Measurements from ENCODE around the gene PAFAH1B2.

The PAFAH1B2 gene

DNA sequence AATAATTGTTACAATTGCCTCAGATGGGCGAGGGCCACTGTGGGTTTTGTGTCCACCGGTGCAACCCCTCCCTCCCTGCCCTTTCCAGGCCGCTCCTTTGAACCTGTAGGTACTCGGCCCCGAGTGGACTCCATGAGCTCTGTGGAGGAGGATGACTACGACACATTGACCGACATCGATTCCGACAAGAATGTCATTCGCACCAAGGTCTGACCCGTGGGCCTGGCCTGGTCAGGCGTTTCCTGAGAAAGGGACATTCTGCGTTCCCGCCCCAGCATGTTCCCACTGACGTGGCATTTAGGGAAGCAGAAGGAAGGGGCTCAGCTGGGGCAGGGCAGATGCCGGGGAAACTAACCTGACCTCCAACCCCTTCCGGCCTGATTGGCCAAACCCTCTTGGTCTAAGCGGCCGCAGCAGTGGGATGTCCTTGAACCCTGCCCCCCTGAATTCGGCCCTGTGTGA is 44.6 kb downstream of the PAFAH1B2 start:
- DNase-seq (ENCODE audit: low spot score), result no peak

DNA sequence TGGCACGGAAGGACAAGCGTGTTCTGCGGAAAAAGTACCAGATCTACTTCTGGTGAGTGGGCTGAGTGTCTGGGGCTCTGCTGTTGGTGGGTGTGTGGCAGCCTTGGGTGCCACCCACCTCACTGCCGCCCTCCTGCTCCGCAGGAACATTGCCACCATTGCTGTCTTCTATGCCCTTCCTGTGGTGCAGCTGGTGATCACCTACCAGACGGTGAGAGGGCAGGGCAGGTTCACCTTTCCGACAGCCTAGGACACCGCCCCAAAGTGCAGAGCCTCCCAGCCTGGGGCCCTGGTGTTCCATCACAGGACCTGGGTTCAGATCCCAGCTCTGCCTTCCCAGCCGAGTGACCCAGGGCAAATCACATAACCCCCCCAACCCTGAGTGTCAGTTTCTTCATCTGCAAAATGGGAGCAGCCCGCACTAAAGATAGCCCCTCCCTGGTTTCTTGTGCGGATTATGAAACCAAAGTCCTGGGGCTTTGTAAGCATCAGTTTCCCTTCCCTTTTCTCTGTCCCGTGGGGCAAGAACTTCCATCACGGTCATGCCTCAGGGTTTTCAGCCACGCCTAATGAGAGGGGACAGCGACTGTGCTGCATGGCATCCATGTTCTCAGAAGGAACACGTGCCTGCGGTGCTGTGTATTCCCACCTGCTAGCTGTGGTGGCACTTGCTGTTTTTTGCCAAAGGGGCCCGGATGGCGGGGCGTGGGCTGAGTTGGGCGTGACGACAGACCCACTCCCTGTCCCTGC is 45.3 kb downstream of the PAFAH1B2 start:
- DNase-seq (ENCODE audit: low spot score), result peak; percentile 20

DNA sequence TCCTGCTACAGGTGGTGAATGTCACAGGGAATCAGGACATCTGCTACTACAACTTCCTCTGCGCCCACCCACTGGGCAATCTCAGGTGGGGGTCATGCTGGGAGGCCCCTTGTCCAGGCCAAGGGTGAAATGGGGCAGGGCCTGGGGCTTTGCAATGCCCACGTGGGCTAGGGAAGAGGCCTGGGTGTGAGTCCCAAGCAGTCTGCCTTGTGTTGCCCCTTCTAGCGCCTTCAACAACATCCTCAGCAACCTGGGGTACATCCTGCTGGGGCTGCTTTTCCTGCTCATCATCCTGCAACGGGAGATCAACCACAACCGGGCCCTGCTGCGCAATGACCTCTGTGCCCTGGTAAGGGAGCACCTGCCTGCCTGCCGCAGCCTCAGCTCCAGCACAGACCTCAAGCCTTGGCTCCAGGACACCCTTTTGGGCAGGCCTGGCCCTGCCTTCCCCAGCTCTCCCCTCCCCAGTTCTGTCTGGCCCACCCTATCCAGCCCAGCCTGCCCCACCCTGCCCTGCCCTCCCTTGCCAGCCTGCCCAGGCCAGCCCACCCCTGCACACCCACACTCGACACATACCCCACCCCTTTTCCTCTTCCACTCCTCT is 46.0 kb downstream of the PAFAH1B2 start:
- no peak for DNase-seq (ENCODE audit: low spot score)

DNA sequence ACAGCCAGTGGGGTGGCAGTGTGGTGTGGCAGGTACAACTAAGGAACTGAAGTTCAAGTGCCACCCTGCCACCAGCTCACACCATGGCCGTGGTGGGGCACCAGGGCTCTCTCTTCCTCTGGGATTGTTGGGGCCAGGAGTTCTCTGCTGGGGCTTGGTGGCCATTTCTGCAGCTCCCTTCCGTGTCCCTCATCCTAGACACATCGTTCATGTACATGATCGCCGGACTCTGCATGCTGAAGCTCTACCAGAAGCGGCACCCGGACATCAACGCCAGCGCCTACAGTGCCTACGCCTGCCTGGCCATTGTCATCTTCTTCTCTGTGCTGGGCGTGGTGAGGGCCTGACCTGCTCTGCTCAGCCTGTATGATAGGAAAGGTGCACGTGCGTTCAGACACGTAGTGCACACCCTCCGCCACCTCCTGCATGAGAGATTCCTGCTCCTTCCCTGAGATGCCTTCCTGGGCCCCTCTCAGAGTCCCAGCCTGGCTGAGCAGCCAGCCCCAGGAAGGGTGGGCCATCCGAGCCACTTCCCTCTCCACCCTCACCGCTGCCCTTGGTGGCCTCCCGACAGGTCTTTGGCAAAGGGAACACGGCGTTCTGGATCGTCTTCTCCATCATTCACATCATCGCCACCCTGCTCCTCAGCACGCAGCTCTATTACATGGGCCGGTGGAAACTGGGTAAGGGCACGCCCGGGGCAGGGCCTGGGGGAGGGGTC is 47.8 kb downstream of the PAFAH1B2 start:
- DNase-seq (ENCODE audit: low spot score), result no peak

DNA sequence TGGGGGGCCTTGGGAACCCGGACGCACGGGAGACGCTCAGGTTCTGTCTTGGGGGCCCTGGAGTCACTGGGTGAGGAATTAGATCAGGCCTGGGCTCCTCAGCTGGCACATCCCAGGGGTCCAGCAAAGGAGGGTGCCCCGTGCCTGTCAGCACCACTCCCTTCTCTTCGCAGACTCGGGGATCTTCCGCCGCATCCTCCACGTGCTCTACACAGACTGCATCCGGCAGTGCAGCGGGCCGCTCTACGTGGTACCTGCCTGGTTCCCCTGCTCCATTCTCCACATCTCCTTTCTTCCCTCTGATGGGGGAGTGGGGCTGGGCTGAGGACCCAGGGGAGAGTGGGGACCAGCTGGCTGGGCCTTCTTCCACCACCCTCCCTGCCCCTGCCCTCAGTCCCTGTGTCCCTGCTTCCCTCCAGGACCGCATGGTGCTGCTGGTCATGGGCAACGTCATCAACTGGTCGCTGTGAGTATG is 48.4 kb downstream of the PAFAH1B2 start:
- DNase-seq (ENCODE audit: low spot score), result no peak

DNA sequence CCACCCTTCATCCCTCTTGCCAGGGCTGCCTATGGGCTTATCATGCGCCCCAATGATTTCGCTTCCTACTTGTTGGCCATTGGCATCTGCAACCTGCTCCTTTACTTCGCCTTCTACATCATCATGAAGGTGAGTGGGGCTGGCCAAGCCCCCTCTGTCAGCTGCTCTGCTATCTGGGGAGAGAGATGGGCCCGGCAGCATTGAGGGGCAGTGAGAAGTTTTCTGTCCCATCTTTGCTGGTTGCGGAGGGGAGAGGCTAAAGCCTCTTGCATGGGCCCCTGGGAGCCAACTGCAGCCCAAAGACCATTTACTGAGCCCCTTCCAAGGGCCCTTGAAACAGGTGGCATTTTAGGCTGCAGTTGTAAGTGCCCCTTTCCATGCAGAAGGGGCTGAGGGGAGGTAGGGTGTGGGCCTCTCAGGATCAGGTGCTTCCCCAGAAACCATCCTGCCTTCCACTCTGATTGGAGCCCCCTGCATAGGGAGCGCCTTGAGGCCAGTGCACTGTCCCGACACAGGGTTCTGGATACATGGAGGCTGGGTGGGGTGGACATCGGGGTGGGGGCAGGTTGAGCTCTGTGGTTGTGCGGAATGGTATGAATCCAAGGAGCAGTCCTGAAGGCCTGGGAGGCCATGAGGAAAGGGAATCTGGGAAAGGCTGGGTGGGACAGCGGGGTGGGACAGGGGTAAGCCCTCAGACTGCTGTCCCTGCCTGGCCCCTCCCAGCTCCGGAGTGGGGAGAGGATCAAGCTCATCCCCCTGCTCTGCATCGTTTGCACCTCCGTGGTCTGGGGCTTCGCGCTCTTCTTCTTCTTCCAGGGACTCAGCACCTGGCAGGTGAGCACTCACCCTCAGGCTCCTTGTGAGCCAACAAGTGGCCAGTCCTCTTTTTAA is 49.3 kb downstream of the PAFAH1B2 start:
- no peak for DNase-seq (ENCODE audit: low spot score)

DNA sequence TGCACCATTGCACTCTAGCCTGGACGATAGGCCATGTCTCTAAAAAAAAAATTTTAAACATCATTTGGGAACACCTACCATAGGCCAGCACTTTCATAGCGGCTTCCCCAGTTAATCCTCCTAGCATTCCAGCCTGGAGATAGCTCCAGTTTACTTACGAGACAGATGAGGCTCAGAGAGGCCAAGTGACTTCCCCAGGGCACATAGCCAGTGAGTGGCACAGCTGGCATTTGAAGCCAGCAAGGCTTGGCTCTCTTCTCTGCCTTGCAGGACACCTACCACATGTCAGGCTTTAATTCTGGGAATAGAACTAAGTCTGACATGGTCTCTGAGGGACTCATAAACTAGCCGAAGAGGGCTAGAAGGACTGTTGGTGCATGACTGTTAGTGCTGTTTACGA is 50.2 kb downstream of the PAFAH1B2 start:
- DNase-seq (ENCODE audit: low spot score), result no peak

DNA sequence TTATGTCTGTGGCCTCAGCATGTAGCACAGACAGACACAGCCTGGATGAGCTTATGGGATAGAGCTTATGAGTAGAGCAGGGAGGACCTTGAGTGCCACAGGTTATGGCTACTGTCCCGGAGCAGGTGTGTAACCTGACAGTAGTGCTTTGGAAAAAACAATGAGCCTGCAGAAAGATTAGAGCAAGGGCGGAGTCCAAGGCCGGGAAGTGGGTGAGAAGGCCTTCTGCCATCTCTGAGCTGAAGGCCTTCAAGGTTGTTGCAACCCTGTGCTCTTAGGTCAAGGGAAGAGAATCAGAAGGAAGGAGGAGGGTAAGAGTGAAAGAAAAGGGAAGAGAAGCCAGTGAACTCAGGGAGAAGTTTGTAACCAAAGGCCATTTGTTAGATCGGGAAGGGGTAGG is 51.2 kb downstream of the PAFAH1B2 start:
- DNase-seq (ENCODE audit: low spot score), result no peak

DNA sequence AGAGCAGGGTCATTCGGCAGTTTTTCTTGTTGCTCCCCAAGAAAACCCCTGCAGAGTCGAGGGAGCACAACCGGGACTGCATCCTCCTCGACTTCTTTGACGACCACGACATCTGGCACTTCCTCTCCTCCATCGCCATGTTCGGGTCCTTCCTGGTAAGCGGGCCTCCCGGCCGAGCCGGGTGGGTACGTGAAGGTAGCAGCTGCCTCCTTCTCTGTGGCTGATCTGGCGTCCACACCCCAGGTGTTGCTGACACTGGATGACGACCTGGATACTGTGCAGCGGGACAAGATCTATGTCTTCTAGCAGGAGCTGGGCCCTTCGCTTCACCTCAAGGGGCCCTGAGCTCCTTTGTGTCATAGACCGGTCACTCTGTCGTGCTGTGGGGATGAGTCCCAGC is 51.7 kb downstream of the PAFAH1B2 start:
- DNase-seq (ENCODE audit: low spot score), result no peak

DNA sequence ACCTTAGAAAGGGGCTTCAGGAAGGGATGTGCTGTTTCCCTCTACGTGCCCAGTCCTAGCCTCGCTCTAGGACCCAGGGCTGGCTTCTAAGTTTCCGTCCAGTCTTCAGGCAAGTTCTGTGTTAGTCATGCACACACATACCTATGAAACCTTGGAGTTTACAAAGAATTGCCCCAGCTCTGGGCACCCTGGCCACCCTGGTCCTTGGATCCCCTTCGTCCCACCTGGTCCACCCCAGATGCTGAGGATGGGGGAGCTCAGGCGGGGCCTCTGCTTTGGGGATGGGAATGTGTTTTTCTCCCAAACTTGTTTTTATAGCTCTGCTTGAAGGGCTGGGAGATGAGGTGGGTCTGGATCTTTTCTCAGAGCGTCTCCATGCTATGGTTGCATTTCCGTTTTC is 52.9 kb downstream of the PAFAH1B2 start:
- DNase-seq (ENCODE audit: low spot score), result no peak

DNA sequence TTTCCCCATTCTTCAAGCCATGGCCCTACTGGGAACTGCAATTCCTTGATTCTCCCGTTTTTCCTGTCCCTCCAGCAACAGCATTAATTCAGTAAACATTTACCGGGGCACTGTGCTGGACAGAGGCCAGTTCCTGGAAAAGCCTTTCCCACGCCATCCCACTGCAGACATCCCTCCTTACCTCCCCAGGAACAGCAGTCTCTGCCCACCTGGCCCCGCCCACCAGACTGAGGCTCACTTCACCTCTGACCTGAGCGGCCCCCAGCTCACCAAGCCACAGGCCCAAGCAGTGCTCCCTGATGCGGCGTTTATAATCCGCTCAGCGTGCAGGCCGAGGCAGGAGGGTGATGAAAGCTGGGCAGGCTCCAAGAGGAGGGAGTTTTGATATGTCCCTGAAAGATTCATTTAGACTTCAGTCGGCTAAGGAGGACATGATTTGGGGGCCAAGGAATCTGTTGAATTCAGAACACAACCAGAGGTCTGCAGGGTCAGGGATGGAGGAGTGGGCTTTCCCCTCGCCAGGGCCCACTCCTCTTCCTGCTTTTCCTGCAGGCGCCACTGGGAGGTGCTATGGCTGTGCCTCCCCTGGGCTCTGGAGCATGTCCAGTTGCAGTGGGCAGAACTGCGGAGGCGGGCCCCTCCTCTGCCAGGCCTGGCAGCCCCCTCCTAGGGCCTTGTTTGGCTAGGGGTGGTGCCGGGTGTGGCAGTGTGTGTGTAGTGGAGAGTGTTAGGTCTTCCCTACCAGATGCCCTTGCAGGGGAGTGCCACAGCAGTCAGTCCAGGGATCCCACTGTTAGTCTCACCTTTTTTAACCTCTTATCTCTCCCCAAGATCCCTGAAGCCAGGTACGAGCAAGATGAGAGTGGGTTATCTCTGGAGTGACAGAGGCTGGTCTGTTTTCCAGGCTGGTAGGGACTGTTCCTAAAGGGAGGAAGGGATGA is 53.7 kb downstream of the PAFAH1B2 start:
- no peak for DNase-seq (ENCODE audit: low spot score)

DNA sequence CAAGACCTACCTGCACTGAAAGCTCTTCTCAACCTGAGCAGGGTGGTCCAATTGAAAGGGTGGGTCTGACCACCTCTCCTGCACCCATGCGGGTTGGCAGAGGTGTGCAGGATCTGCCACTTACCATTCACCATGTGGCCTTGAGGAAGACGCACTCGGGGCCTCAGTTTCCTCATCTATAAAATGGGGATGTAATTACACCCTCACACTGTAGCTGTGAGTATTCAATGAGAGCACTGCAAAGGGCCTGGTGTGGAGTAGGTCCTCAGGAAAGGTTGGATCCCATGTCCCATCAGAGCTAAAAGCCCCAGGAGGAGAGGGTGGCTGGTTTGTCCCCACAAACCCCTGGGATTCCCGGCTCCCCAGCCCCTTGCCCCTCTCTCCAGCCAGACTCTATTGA is 54.5 kb downstream of the PAFAH1B2 start:
- no peak for DNase-seq (ENCODE audit: low spot score)

DNA sequence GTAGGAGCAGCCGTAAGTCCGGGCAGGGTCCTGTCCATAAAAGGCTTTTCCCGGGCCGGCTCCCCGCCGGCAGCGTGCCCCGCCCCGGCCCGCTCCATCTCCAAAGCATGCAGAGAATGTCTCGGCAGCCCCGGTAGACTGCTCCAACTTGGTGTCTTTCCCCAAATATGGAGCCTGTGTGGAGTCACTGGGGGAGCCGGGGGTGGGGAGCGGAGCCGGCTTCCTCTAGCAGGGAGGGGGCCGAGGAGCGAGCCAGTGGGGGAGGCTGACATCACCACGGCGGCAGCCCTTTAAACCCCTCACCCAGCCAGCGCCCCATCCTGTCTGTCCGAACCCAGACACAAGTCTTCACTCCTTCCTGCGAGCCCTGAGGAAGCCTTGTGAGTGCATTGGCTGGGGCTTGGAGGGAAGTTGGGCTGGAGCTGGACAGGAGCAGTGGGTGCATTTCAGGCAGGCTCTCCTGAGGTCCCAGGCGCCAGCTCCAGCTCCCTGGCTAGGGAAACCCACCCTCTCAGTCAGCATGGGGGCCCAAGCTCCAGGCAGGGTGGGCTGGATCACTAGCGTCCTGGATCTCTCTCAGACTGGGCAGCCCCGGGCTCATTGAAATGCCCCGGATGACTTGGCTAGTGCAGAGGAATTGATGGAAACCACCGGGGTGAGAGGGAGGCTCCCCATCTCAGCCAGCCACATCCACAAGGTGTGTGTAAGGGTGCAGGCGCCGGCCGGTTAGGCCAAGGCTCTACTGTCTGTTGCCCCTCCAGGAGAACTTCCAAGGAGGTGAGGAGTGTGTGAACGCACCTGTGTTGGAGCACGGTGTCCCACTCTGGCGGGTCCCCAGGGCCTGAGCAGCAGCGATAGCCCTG is 55.2 kb downstream of the PAFAH1B2 start, which contains the start of gene TAGLN:
TSS of gene TAGLN (plus strand) at position 318 of the 863 bp plus-strand sequence. CDS start 3,644 bp downstream, outside the sequence.
- no peak for DNase-seq (ENCODE audit: low spot score)

DNA sequence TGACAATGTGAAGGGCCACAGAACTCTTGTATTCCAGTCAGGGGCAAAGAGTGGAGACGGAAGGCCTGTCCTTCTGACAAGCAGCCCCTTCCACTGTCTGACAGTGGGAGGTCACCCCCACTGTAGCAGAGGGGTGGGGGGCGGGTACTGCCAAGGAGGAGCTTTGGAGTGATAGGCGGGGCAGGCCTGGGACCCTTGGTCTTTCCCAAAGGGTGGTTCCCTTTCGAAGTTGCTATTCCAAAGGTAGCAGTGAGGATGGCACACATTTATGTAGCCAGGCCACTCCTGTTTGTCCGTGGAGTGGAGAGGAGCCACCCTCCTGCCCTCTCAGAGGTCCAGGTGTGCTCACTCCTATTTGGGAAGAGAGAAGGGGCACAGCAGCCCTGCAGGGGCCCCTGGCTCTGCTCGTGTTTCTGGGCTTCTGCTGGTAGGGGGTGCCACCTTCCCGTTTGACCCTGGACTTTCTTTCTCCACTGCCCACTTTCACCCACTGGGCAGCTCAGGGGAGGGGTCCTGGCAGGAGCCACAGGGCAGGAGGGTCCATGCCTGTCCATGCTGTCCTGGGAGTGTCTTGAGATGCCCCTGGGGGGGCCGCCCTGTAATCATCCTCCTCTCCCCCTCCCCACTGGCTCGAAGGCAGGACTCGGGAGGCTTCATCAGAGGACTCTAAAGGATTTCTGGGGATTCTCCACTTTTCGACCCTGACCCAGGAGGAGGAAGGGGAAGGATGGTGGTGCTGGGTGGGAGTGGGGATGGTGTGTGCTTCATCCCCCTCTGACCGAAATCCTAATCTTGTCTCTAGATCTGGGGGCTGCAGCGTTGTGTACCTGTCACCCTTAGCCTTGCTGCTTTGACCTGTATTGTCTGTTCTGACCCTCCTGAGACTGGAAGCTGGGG is 56.1 kb downstream of the PAFAH1B2 start:
- no peak for DNase-seq (ENCODE audit: low spot score)

DNA sequence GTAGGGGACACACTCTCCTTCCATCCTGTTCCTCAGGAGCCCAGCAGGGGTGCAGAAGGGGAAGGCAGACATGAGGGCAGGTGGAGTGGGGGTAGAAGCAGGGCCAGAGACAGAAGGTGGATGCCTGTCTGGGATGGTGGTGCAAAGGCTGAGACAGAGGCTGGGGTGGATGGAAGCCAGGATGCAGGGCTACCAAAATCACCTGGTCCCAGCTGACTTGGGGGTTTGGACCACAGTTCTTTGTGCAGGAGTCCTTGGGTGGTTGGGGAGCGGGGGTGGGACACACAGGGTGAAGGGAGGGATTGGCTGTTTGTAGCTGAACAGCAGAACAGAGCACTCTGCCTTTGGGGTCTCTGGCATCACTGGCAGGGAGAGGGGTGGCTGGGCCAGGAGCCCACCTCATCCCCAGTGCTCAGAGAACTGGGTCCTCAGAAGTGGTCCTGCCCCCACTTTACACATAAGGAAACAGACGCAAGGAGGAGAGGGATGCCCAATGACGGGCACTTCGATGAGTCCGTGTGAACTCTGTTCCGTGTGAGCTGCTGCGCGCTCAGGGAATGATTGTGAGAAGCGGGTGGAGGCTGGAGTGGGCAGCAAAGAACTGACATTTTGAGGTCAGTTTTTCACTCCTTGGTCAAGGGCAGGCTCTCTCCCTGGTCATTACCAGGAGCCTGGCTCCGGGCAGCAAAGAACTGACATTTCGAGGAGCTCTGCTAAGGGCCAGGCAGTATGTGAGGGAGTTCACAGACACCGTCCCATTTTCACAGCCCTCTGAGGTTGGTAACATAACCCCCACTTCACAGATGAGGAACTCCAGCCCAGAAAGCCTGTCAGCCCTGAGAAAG is 56.9 kb downstream of the PAFAH1B2 start:
- DNase-seq (ENCODE audit: low spot score), result no peak

DNA sequence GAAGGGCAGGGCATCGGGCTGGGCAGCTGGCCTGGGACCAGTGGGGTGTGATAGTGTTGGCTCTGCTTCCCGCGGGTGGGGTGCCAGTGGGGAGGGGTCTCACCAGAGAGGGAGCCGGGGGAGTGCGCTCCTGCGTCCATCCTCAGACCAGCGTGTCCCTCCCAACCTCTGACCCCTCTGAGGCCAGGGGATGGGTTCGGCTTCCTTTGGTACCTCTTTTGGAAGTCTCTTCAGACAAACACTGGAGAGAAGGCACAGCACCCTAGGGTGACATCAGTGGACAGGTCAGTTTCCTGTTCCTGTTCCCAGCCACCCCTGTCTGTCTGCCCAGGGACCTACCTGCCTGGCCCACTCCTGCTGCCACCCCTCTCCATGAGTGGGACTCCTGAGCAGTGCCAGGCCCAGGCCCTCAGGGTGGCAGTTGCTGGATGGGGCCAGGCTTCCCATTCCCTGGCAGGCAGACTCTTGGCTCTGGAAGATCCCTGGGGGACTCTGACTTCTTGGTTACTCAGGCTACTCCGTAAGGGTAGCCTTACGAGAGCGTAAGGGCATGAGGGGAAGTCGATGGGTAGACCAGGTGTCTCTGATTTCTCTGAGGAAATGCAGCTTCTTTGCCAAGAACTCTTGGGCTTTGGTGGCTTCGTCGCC is 57.7 kb downstream of the PAFAH1B2 start:
- no peak for DNase-seq (ENCODE audit: low spot score)

DNA sequence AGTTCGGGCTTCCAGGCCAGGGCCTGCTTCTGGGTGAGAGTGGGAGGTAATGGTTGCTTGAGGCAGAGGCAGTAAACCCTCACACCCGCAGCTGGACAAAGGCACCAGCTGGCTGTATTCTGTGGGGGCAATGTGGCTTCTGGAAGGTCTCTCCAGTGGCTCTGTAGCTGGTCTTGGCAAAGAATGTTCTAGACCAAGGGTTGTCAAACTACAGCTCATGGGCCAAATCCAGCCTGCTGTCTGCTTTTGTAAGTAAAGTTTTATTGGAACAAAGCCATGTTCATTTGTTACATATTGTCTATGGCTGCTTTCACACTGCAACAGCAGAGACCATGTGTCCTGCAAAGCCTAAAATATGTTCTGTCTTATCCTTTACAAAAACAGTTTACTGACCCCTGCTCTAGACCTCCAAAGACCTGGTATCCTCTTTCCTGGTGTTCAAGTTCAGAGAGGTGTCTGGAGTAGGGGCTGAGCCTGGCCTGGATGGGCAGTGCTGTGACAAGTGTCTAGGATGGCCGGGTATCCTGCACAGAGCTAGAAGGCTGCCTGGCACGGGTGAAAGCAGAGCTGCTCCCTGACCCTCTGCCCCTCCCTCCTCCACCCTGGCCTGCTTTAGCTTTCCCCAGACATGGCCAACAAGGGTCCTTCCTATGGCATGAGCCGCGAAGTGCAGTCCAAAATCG is 58.4 kb downstream of the PAFAH1B2 start:
- DNase-seq (ENCODE audit: low spot score), result no peak
